Mesenteric fat pad (tissue), 1 donor: ENCODE measurements around the gene AGBL5. TPM values are rescaled to one million over a fixed set of nuclear protein-coding genes. Genes with fewer than 3 reads are reported as not detected.

Experiments used
- DNase-seq: peaks from one replicate; pipeline ENCODE4 v3.0.0-alpha.2; 2020; ENCODE audit warnings: low spot score
- long read RNA-seq: library from polyadenylated mRNA; unstranded; transcript quantifications from one replicate; pipeline ENCODE4 v2.0.0, GENCODE V29; 2020
- total RNA-seq: library from RNA; stranded (reverse); fragmentation: NEBNext Ultra II Directional; extraction: Animal tissue kit (Norgen Biotek cat#: 25700); gene quantifications from one replicate; pipeline ENCODE4 v1.2.1, GENCODE V29; 2021
- donor health status: DM: yes; HTN: yes; CAD: no.

Gene AGBL5
- 20.3 TPM for total RNA-seq
- long read RNA-seq, transcript AGBL5-210 (7 exons, 1,850 nt): minor isoform, 6 of 75 reads
- long read RNA-seq, transcript AGBL5-201 (11 exons, 2,382 nt): major isoform, 31 of 75 reads
- long read RNA-seq, partial matches to known transcripts: 10 of 75 reads
- long read RNA-seq, other reads (novel, unspliced or antisense): 27 of 75 reads

GRCh38 chr2:27050996-27051901 lies at the start of gene AGBL5:
Gene AGBL5, plus strand, starts transcription at chr2:27051668. Its CDS starts 1,291 bp downstream, at chr2:27052959.
- peak; percentile 98 for DNase-seq

- DNase-seq: no peak
Measured at GRCh38 chr2:27001950-27002349, 49.5 kb upstream of the AGBL5 start.

- no peak for DNase-seq
Measured at GRCh38 chr2:27003007-27003406, 48.5 kb upstream of the AGBL5 start.

GRCh38 chr2:27003857-27004256 lies 47.6 kb upstream of the AGBL5 start:
- DNase-seq: no peak

GRCh38 chr2:27006602-27007415 lies 44.7 kb upstream of the AGBL5 start:
- DNase-seq: no peak

- DNase-seq: no peak
Measured at GRCh38 chr2:27007416-27008374, 43.8 kb upstream of the AGBL5 start.

GRCh38 chr2:27008678-27009077 lies 42.8 kb upstream of the AGBL5 start:
- no peak for DNase-seq

GRCh38 chr2:27009083-27009482 lies 42.4 kb upstream of the AGBL5 start:
- DNase-seq: no peak

- DNase-seq: no peak
Measured at GRCh38 chr2:27009716-27010115, 41.8 kb upstream of the AGBL5 start.

GRCh38 chr2:27010139-27010538 lies 41.3 kb upstream of the AGBL5 start:
- DNase-seq: no peak

- DNase-seq: no peak
Measured at GRCh38 chr2:27013738-27014137, 37.7 kb upstream of the AGBL5 start.

GRCh38 chr2:27014771-27015433 lies 36.6 kb upstream of the AGBL5 start:
- DNase-seq: no peak

- DNase-seq: no peak
Measured at GRCh38 chr2:27016801-27017325, 34.6 kb upstream of the AGBL5 start.

GRCh38 chr2:27018142-27018541 lies 33.3 kb upstream of the AGBL5 start:
- no peak for DNase-seq

GRCh38 chr2:27019459-27019858 lies 32.0 kb upstream of the AGBL5 start:
- DNase-seq: no peak

GRCh38 chr2:27019931-27020855 lies 31.3 kb upstream of the AGBL5 start:
- no peak for DNase-seq

- no peak for DNase-seq
Measured at GRCh38 chr2:27021253-27022049, 30.0 kb upstream of the AGBL5 start.

- DNase-seq: peak; percentile 55
Measured at GRCh38 chr2:27023740-27024139, 27.7 kb upstream of the AGBL5 start.
